HCT116 (cell line): ENCODE measurements around the gene MSH3.

Source experiments
- EGR1 ChIP-seq: IDR thresholded peaks from 2 replicates; pipeline ENCODE4 v1.6.1; 2012; ENCODE audit warnings: low read depth
- POLR2AphosphoS5 ChIP-seq: IDR thresholded peaks from 2 replicates; pipeline ENCODE4 v1.6.1; 2011; ENCODE audit warnings: mild to moderate bottlenecking, low read depth, low read length, moderate library complexity
- YY1 ChIP-seq: IDR thresholded peaks from 2 replicates; pipeline ENCODE4 v1.6.1; 2011; ENCODE audit warnings: low read length, low read depth, moderate library complexity, mild to moderate bottlenecking; ENCODE audit not compliant: insufficient replicate concordance; ENCODE audit errors: extremely low read depth
- TF ChIP-seq, protein P1 (sequence below), 3 experiments: fragments of 200-600 bp in 1 of 3; sonication (generic) in 1 of 3; IDR thresholded peaks in 2 of 3; conservative IDR thresholded peaks in 1 of 3; 2 replicates each; pipeline ENCODE4 v1.5.1; 2012 to 2017; ENCODE audit warnings: low read depth in 2 of 3, low read length in 2 of 3, antibody characterized with exemption in 1 of 3, borderline replicate concordance in 1 of 3, control low read depth in 1 of 3, mild to moderate bottlenecking in 1 of 3, mixed read lengths in 1 of 3, mixed run types in 1 of 3, moderate library complexity in 1 of 3; ENCODE audit not compliant: insufficient read depth in 1 of 3
- TF ChIP-seq, protein P2 (sequence below): IDR thresholded peaks from 2 replicates; pipeline ENCODE4 v1.6.1; 2012
- TF ChIP-seq, protein P3 (sequence below): IDR thresholded peaks from 2 replicates; pipeline ENCODE4 v1.6.1; 2012; ENCODE audit warnings: low read depth

DNA sequence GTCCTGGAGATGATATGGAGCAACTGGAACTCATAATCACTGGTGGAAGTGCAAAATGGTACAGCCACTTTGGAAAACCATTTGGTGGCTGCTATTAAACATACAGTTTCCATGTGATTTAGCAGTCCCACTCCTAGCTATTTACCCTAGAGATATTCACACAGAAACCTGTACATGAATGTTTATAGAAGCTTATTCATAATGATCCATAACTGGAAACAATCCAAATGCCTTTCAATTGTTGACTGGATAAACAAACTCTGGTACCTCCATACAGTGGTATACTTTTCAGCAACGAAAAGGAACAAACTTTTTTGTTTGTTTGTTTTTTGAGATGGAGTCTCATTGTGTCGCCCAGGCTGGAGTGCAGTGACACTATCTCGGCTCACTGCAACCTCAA, 258.0 kb downstream of the MSH3 start:
- TF ChIP-seq, protein P1, sequence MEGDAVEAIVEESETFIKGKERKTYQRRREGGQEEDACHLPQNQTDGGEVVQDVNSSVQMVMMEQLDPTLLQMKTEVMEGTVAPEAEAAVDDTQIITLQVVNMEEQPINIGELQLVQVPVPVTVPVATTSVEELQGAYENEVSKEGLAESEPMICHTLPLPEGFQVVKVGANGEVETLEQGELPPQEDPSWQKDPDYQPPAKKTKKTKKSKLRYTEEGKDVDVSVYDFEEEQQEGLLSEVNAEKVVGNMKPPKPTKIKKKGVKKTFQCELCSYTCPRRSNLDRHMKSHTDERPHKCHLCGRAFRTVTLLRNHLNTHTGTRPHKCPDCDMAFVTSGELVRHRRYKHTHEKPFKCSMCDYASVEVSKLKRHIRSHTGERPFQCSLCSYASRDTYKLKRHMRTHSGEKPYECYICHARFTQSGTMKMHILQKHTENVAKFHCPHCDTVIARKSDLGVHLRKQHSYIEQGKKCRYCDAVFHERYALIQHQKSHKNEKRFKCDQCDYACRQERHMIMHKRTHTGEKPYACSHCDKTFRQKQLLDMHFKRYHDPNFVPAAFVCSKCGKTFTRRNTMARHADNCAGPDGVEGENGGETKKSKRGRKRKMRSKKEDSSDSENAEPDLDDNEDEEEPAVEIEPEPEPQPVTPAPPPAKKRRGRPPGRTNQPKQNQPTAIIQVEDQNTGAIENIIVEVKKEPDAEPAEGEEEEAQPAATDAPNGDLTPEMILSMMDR (IDR thresholded peaks at IDR 0.05 in 2 of 3, conservative IDR thresholded peaks at IDR 0.05 in 1 of 3; ENCODE audit: borderline replicate concordance in 1 of 3, insufficient read depth in 1 of 3, low read depth in 2 of 3, low read length in 2 of 3): no peak
- no peak for TF ChIP-seq EGR1
- TF ChIP-seq, protein P2, sequence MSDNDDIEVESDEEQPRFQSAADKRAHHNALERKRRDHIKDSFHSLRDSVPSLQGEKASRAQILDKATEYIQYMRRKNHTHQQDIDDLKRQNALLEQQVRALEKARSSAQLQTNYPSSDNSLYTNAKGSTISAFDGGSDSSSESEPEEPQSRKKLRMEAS: no peak
- no peak for TF ChIP-seq POLR2AphosphoS5
- TF ChIP-seq, protein P3, sequence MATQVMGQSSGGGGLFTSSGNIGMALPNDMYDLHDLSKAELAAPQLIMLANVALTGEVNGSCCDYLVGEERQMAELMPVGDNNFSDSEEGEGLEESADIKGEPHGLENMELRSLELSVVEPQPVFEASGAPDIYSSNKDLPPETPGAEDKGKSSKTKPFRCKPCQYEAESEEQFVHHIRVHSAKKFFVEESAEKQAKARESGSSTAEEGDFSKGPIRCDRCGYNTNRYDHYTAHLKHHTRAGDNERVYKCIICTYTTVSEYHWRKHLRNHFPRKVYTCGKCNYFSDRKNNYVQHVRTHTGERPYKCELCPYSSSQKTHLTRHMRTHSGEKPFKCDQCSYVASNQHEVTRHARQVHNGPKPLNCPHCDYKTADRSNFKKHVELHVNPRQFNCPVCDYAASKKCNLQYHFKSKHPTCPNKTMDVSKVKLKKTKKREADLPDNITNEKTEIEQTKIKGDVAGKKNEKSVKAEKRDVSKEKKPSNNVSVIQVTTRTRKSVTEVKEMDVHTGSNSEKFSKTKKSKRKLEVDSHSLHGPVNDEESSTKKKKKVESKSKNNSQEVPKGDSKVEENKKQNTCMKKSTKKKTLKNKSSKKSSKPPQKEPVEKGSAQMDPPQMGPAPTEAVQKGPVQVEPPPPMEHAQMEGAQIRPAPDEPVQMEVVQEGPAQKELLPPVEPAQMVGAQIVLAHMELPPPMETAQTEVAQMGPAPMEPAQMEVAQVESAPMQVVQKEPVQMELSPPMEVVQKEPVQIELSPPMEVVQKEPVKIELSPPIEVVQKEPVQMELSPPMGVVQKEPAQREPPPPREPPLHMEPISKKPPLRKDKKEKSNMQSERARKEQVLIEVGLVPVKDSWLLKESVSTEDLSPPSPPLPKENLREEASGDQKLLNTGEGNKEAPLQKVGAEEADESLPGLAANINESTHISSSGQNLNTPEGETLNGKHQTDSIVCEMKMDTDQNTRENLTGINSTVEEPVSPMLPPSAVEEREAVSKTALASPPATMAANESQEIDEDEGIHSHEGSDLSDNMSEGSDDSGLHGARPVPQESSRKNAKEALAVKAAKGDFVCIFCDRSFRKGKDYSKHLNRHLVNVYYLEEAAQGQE: no peak
- no peak for TF ChIP-seq YY1
